ENCODE results near the gene ACOX3.

DNA sequence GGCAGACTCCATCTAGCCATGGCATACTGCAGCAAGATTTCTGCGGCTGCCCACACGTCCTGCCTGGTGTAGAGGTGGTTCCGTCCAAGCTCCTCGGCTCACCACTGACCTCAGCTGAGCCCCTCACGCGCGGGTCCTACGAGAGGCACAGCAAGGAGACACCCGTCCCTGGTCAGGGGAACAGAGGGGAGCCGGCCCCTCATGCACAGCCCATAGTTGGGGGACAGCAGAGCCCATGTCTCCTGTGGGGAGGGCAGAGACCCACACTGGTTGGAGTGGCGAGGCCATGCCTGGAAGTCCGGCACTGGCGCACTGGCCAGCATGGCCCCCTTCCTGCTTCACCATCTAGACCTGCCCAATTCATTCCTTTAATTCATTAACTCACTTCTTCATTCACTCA is 90.2 kb downstream of the ACOX3 start:
- TF ChIP-seq, protein P1, sequence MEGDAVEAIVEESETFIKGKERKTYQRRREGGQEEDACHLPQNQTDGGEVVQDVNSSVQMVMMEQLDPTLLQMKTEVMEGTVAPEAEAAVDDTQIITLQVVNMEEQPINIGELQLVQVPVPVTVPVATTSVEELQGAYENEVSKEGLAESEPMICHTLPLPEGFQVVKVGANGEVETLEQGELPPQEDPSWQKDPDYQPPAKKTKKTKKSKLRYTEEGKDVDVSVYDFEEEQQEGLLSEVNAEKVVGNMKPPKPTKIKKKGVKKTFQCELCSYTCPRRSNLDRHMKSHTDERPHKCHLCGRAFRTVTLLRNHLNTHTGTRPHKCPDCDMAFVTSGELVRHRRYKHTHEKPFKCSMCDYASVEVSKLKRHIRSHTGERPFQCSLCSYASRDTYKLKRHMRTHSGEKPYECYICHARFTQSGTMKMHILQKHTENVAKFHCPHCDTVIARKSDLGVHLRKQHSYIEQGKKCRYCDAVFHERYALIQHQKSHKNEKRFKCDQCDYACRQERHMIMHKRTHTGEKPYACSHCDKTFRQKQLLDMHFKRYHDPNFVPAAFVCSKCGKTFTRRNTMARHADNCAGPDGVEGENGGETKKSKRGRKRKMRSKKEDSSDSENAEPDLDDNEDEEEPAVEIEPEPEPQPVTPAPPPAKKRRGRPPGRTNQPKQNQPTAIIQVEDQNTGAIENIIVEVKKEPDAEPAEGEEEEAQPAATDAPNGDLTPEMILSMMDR (IDR thresholded peaks at IDR 0.05; ENCODE audit: low read depth, low read length, missing input control), result no peak
- TF ChIP-seq, protein P2, sequence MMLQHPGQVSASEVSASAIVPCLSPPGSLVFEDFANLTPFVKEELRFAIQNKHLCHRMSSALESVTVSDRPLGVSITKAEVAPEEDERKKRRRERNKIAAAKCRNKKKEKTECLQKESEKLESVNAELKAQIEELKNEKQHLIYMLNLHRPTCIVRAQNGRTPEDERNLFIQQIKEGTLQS (IDR thresholded peaks at IDR 0.05), result no peak
- no peak for TF ChIP-seq MAX (IDR thresholded peaks at IDR 0.05)
- no peak for TF ChIP-seq REST (IDR thresholded peaks at IDR 0.05)
- TF ChIP-seq RXRA (IDR thresholded peaks at IDR 0.05), result no peak
- no peak for TF ChIP-seq RAD21 (IDR thresholded peaks at IDR 0.05)
- no peak for TF ChIP-seq YY1 (IDR thresholded peaks at IDR 0.05)

Data from liver (tissue), 3 donors.